K562 (cell line): ENCODE results near the gene C1QTNF7. TPM values are rescaled to one million over a fixed set of nuclear protein-coding genes. Genes with fewer than 3 reads are reported as not detected.
A peak's percentile ranks its signal among the peaks of the same experiment; 100 is the strongest.

ENCODE experiments used
- ATAC-seq: fragments of 200-7000 bp; cut with Tn5 transposase; 3 replicates; pipeline ENCODE4 v1.9.1; 2020; ENCODE audit warnings: moderate library complexity
- BruUV-seq: library from RNA; stranded (reverse); fragments of 400-500 nt; replicated peaks from 2 replicates; lab custom pipeline; 2021; lab: Mats Ljungman, UMichigan
- CTCF ChIA-PET: fragments of 300-600 bp; formaldehyde crosslinking; extraction: SDS; loops from one replicate; lab custom pipeline; 2021; ENCODE audit warnings: low intra/inter-chr PET ratio; lab: Yijun Ruan, JAX
- POLR2A ChIA-PET: fragments of 300-600, 350-650 bp; sonication (Branson Sonifier 250); formaldehyde crosslinking; extraction: SDS; loops from one replicate; lab custom pipeline; 2021; ENCODE audit warnings: antibody characterized with exemption, inconsistent platforms; lab: Yijun Ruan, JAX
- DNase-seq, 4 experiments: peaks; one replicate each; pipeline versions ENCODE4 v3.0.0 to v3.0.0-alpha.2; 2011 to 2018; ENCODE audit warnings: low spot score in 3 of 4, mixed read lengths in 3 of 4; ENCODE audit errors: extremely low read depth in 1 of 4
- FAIRE-seq: peaks from 2 replicates; lab custom pipeline; 2011; peaks lifted over from hg19 to GRCh38; lab: Jason Lieb, UNC
- H2AFZ ChIP-seq: 2 replicates; pipeline ENCODE4 v1.6.0; 2011; ENCODE audit warnings: low read depth, low read length, control low read depth, inconsistent platforms
- H3K27ac ChIP-seq: fragments of 200-600 bp; 3 replicates; pipeline ENCODE4 v1.8.0; 2011; ENCODE audit warnings: low read depth, mild to moderate bottlenecking, control low read depth, inconsistent platforms, low read length, moderate library complexity, mixed read lengths; ENCODE audit errors: extremely low read depth
- H3K27me3 ChIP-seq, 2 experiments: fragments of 300-600 bp in 1 of 2; 2 replicates in 1 of 2; 3 replicates in 1 of 2; pipeline versions ENCODE4 v1.6.0 to v1.8.0; 2011; ENCODE audit warnings: inconsistent platforms in 2 of 2, low read length in 2 of 2, mild to moderate bottlenecking in 1 of 2, mixed read lengths in 1 of 2, moderate library complexity in 1 of 2; ENCODE audit not compliant: control insufficient read depth in 2 of 2, insufficient read depth in 2 of 2
- H3K36me3 ChIP-seq: fragments of 300-600 bp; 3 replicates; pipeline ENCODE4 v1.8.0; 2011; ENCODE audit warnings: mild to moderate bottlenecking, low read length, inconsistent platforms; ENCODE audit not compliant: control insufficient read depth, insufficient read depth
- H3K4me1 ChIP-seq, 2 experiments: fragments of 200-600 bp in 1 of 2; replicated peaks in 1 of 2; 2 replicates in 1 of 2; 3 replicates in 1 of 2; pipeline versions ENCODE4 v1.5.1 to v1.8.0; 2011; ENCODE audit warnings: inconsistent platforms in 2 of 2, low read length in 2 of 2, mild to moderate bottlenecking in 1 of 2, mixed read lengths in 1 of 2, moderate library complexity in 1 of 2; ENCODE audit not compliant: control insufficient read depth in 2 of 2, insufficient read depth in 2 of 2
- H3K4me2 ChIP-seq: 2 replicates; pipeline ENCODE4 v1.6.1; 2011; ENCODE audit warnings: low read length, control low read depth, inconsistent platforms, mixed read lengths; ENCODE audit not compliant: insufficient read depth
- H3K4me3 ChIP-seq: fragments of 200-600 bp; sonication (generic), shearing (Covaris generic); 2 replicates; pipeline ENCODE4 v1.5.1; 2016; ENCODE audit warnings: control low read depth, inconsistent platforms
- H3K79me2 ChIP-seq: fragments of 200-600 bp; 3 replicates; pipeline ENCODE4 v1.8.0; 2011; ENCODE audit warnings: low read length, inconsistent platforms; ENCODE audit not compliant: control insufficient read depth, insufficient read depth
- H3K9ac ChIP-seq, 2 experiments: 2 replicates each; pipeline versions ENCODE4 v1.6.0 to v1.6.1; 2011; ENCODE audit warnings: low read depth in 2 of 2, low read length in 2 of 2, control low read depth in 1 of 2, inconsistent platforms in 1 of 2, mild to moderate bottlenecking in 1 of 2, mixed read lengths in 1 of 2; ENCODE audit not compliant: insufficient read depth in 1 of 2
- H3K9me1 ChIP-seq: one replicate; pipeline ENCODE4 v1.6.0; 2011; ENCODE audit warnings: inconsistent platforms, mild to moderate bottlenecking, low read length, moderate library complexity; ENCODE audit not compliant: control insufficient read depth, insufficient read depth
- H3K9me3 ChIP-seq: replicated peaks from 2 replicates; pipeline ENCODE4 v1.5.1; 2011; ENCODE audit warnings: low read depth, low read length, inconsistent platforms; ENCODE audit not compliant: control insufficient read depth, insufficient read depth
- H4K20me1 ChIP-seq: replicated peaks from 2 replicates; pipeline ENCODE4 v1.6.1; 2011; ENCODE audit warnings: low read length, inconsistent platforms, mixed read lengths; ENCODE audit not compliant: control insufficient read depth, insufficient read depth
- ARID3A ChIP-seq: IDR thresholded peaks from 2 replicates; pipeline ENCODE4 v1.6.1; 2012; ENCODE audit warnings: low read depth, low read length, improper control_type of control experiment, borderline replicate concordance
- ATF1 ChIP-seq, 2 experiments: fragments of 450-650 bp in 1 of 2; IDR thresholded peaks; 2 replicates each; pipeline ENCODE4 v1.6.1; 2016; ENCODE audit warnings: missing compliant biosample characterization in 1 of 2, missing genetic modification characterization in 1 of 2
- ATF7 ChIP-seq: fragments of 450-650 bp; IDR thresholded peaks from 2 replicates; pipeline ENCODE4 v1.7.1; 2014; ENCODE audit warnings: mild to moderate bottlenecking, moderate library complexity
- CTBP1 ChIP-seq: fragments of 450-650 bp; IDR thresholded peaks from 2 replicates; pipeline ENCODE4 v1.6.1; 2016; ENCODE audit warnings: borderline replicate concordance
- E2F6 ChIP-seq, 2 experiments: IDR thresholded peaks; 2 replicates each; pipeline ENCODE4 v1.6.1; 2011; ENCODE audit warnings: borderline replicate concordance in 1 of 2, control low read depth in 1 of 2, low read depth in 1 of 2, low read length in 1 of 2, mild to moderate bottlenecking in 1 of 2, mixed read lengths in 1 of 2, moderate library complexity in 1 of 2; ENCODE audit not compliant: insufficient read depth in 1 of 2, insufficient read length in 1 of 2, poor library complexity in 1 of 2, severe bottlenecking in 1 of 2; ENCODE audit errors: extremely low read depth in 1 of 2
- FIP1L1 ChIP-seq: fragments of 200-400 bp; formaldehyde crosslinking; IDR thresholded peaks from 2 replicates; pipeline ENCODE4 v1.6.1; 2018; ENCODE audit warnings: mild to moderate bottlenecking, low read depth, low read length; ENCODE audit not compliant: poor library complexity, severe bottlenecking
- MEIS2 ChIP-seq: fragments of 450-650 bp; IDR thresholded peaks from 2 replicates; pipeline ENCODE4 v1.6.1; 2014; ENCODE audit warnings: mild to moderate bottlenecking; ENCODE audit not compliant: partially characterized antibody
- NFXL1 ChIP-seq: fragments of 450-650 bp; formaldehyde crosslinking; IDR thresholded peaks from 2 replicates; pipeline ENCODE4 v1.4.0; 2021; ENCODE audit warnings: mild to moderate bottlenecking
- SIN3B ChIP-seq: fragments of 450-650 bp; IDR thresholded peaks from 2 replicates; pipeline ENCODE4 v1.6.1; 2017; ENCODE audit warnings: low read depth, mild to moderate bottlenecking, moderate library complexity
- SNAPC5 ChIP-seq: fragments of 250-450 bp; sonication (Bioruptor Pico); IDR thresholded peaks from 2 replicates; pipeline ENCODE4 v1.8.0; 2021; ENCODE audit warnings: moderate library complexity, mild to moderate bottlenecking, inconsistent platforms
- SP2 ChIP-seq: IDR thresholded peaks from 2 replicates; pipeline ENCODE4 v1.6.1; 2011; ENCODE audit warnings: mild to moderate bottlenecking, low read depth, low read length, moderate library complexity; ENCODE audit not compliant: poor library complexity, severe bottlenecking; ENCODE audit errors: extremely low read depth
- TCF15 ChIP-seq: fragments of 250-450 bp; sonication (Bioruptor Pico); IDR thresholded peaks from 2 replicates; pipeline ENCODE4 v1.8.0; 2022; ENCODE audit warnings: moderate library complexity, mild to moderate bottlenecking, inconsistent platforms
- ZNF311 ChIP-seq: fragments of 250-450 bp; sonication (Bioruptor Pico); IDR thresholded peaks from 2 replicates; pipeline ENCODE4 v1.4.0; 2020; ENCODE audit warnings: mild to moderate bottlenecking, moderate library complexity
- ZNF431 ChIP-seq: sonication (generic); formaldehyde crosslinking; IDR thresholded peaks from 2 replicates; pipeline ENCODE4 v1.8.0; 2022; ENCODE audit warnings: mild to moderate bottlenecking, missing genetic modification reagents
- ZNF717 ChIP-seq: fragments of 250-450 bp; sonication (Bioruptor Pico); IDR thresholded peaks from 2 replicates; pipeline ENCODE4 v1.5.0; 2021
- WGBS: fragments of 100-300 bp; shearing (Covaris generic); methylation state at CpG from one replicate; pipeline ENCODE4 v1.1.6; 2016; ENCODE audit warnings: low coverage, mixed read lengths; ENCODE audit not compliant: insufficient coverage; ENCODE audit errors: missing lambda C conversion rate; 5-methylcytosine and 5-hydroxymethylcytosine counted together
- in situ Hi-C: fragments of 300-500 bp; cut with MboI; formaldehyde crosslinking; loops from 4 replicates; pipeline ENCODE4 v1.15.0; 2018; ENCODE audit warnings: inconsistent platforms, mixed read lengths
- intact Hi-C: fragments of 100-400 bp; cut with micrococcal nuclease; formaldehyde crosslinking; loops from 2 replicates; pipeline ENCODE4 v1.14.2; 2022
- polyA plus RNA-seq, 8 experiments: library from polyadenylated mRNA; depleted of rRNA in 4 of 8; stranded (reverse) in 5 of 8; unstranded in 3 of 8; fragments of >200 nt; fragmentation: Nextera tagmentation in 2 of 8; fragmentation: Illumina TruSeq in 1 of 8; extraction: Ambion mirVana in 2 of 8; extraction: Trizol in 1 of 8; gene quantifications; 2 replicates each; pipeline versions ENCODE4 v1.2.1 to v1.2.3, GENCODE V29; 2011 to 2014; ENCODE audit warnings: inconsistent platforms in 1 of 8, missing spikeins in 1 of 8
- total RNA-seq, 7 experiments: library from RNA; depleted of rRNA in 6 of 7; stranded (reverse); fragments of >200 nt in 6 of 7; fragmentation: Illumina TruSeq in 2 of 7; extraction: Trizol in 2 of 7; gene quantifications; 2 replicates each; pipeline versions ENCODE4 v1.2.1 to v1.2.3, GENCODE V29; 2011 to 2021; ENCODE audit warnings: low replicate concordance in 1 of 7

The C1QTNF7 gene
- total and polyA plus RNA-seq, 9 of the 15 experiments (the other 6 are each of a cell fraction or from before 2014, with no cell fraction given) = not detected

- DNase-seq = peak in 2 of 4 experiments; percentile 31 to 56
- Histone ChIP-seq H3K4me2 (no peak overlapping the region; the same call in 1 of the 2 replicates), H4K20me1 (no peaks in the 10 kb centered on the region), H3K9me3 (no peaks in the 10 kb centered on the region), H2AFZ (peak overlapping the region; percentile 23; the same call in 1 of the 2 replicates), H3K79me2 (no peaks in the 10 kb centered on the region), H3K27ac (no peak overlapping the region), H3K27me3 (no peaks in the 10 kb centered on the region), H3K4me3 (no peak overlapping the region), H3K36me3 (no peaks in the 10 kb centered on the region), H3K4me1 (peaks cover 0 to 9% of the 10 kb centered on the region in 2 experiments; a peak in 3 of 5 replicates), H3K9me1 (no peaks in the 10 kb centered on the region), H3K9ac (no peak overlapping the region)
- intact Hi-C loops (loop anchor here (1.0 to 5.0 kb wide), 3 partner anchors 30 to 167 kb away; no protein-coding TSS in a partner anchor), in situ Hi-C loops (loop anchor here (25.0 kb wide), 1 partner anchor 754 kb away; the partner anchor contains the start of gene TAPT1)
- ChIA-PET CTCF (no interaction called here), POLR2A (interaction anchor here (1.4 kb wide), 1 partner anchor 12 kb away, joined by 3 read pairs; no protein-coding TSS in a partner anchor)
- BruUV-seq = no TSS peak
- peak; percentile 65 for ATAC-seq
- peak; percentile 82 for FAIRE-seq
- WGBS = 13% methylated on average over 2 of the region's 2 CpGs
- no peak for TF ChIP-seq TCF15 (CRISPR knock-in tag)
- no peak for TF ChIP-seq NFXL1 (CRISPR knock-in tag)
- no peak for TF ChIP-seq ATF1 (CRISPR knock-in tag; IDR thresholded peaks at IDR 0.05)
- TF ChIP-seq ATF1 (tag; IDR thresholded peaks at IDR 0.05) = no peak
- TF ChIP-seq ZNF717 = no peak
- no peak for TF ChIP-seq SNAPC5
- no peak for TF ChIP-seq E2F6 (IDR thresholded peaks at IDR 0.05; ENCODE audit: borderline replicate concordance in 1 of 2, extremely low read depth in 1 of 2, insufficient read depth in 1 of 2, insufficient read length in 1 of 2, low read depth in 1 of 2, low read length in 1 of 2, poor library complexity in 1 of 2, severe bottlenecking in 1 of 2)
- no peak for TF ChIP-seq ATF7
- TF ChIP-seq SIN3B = no peak
- no peak for TF ChIP-seq SP2
- TF ChIP-seq ZNF431 (CRISPR knock-in tag) = no peak
- no peak for TF ChIP-seq FIP1L1
- TF ChIP-seq ARID3A = no peak
- TF ChIP-seq ZNF311 (CRISPR knock-in tag) = no peak
- peak; percentile 81; the same call in 1 of the 2 replicates for TF ChIP-seq CTBP1
- TF ChIP-seq MEIS2 = peak; percentile 31
These were observed 55.0 kb downstream of the C1QTNF7 start for GRCh38 chr4:15482842-15483241.
